ENCODE measurements around the gene SLC9A4. TPM values are rescaled to one million over a fixed set of nuclear protein-coding genes. Genes with fewer than 3 reads are reported as not detected.

SLC9A4 gene
- total RNA-seq (not detected in 2 replicates), polyA plus RNA-seq (not detected in 2 replicates), polyA minus RNA-seq (ENCODE audit: low replicate concordance) (not detected in 2 replicates)
- polyA plus RNA-seq (2012) = not detected in 2 replicates

- no peaks in the 10 kb centered on the region for H4K20me1 ChIP-seq (ENCODE audit: control insufficient read depth, extremely low read depth, insufficient read depth, low read length)
- TF ChIP-seq EZH2 (IDR thresholded peaks at IDR 0.05; ENCODE audit: low read length, missing control alignments) = no peak
- TF ChIP-seq CTCF (conservative IDR thresholded peaks at IDR 0.05 in 1 of 2, IDR thresholded peaks at IDR 0.05 in 1 of 2; ENCODE audit: low read depth in 1 of 2, low read length in 2 of 2) = peak; percentile 91 to 95
- H3K4me2 ChIP-seq (ENCODE audit: extremely low read depth, insufficient read depth, low read length) = no peak within 1 kb of the TSS
- no peaks in the 10 kb centered on the region for H3K79me2 ChIP-seq (ENCODE audit: control insufficient read depth, insufficient read depth, low read length)
- no peaks in the 10 kb centered on the region for H3K36me3 ChIP-seq (ENCODE audit: control insufficient read depth, insufficient read depth, low read length)
- H3K27me3 ChIP-seq (ENCODE audit: control insufficient read depth, insufficient read depth, low read length) = peaks cover 2% of the 10 kb centered on the region
- no peak within 1 kb of the TSS for H3K4me3 ChIP-seq (replicated peaks in 1 of 4; ENCODE audit: control extremely low read depth in 1 of 4, insufficient read depth in 1 of 4, low read depth in 3 of 4, low read length in 4 of 4)
- peak; percentile 17 to 54 for DNase-seq (ENCODE audit: low read depth in 2 of 2)
- no peak within 1 kb of the TSS for H3K27ac ChIP-seq (ENCODE audit: insufficient read depth, low read length)
- no peaks in the 10 kb centered on the region for H3K9me3 ChIP-seq (ENCODE audit: control insufficient read depth, insufficient read depth, low read depth, low read length)
- no peak within 1 kb of the TSS for H2AFZ ChIP-seq (ENCODE audit: low read length)
- no peak within 1 kb of the TSS for H3K9ac ChIP-seq (ENCODE audit: insufficient read depth, low read length)
- H3K4me1 ChIP-seq (ENCODE audit: control insufficient read depth, extremely low read depth, insufficient read depth, low read length) = no peaks in the 10 kb centered on the region
Observed at GRCh38 chr2:102473020-102473419, at the start of gene SLC9A4. SLC9A4 (plus strand) TSS chr2:102473226; CDS start chr2:102473760, 534 bp downstream.

- no peak overlapping the region for H2AFZ ChIP-seq (ENCODE audit: low read length)
- peaks cover 7% of the 10 kb centered on the region for H3K27me3 ChIP-seq (ENCODE audit: control insufficient read depth, insufficient read depth, low read length)
- no peak for DNase-seq (ENCODE audit: low read depth in 2 of 2)
- no peak for TF ChIP-seq EZH2 (IDR thresholded peaks at IDR 0.05; ENCODE audit: low read length, missing control alignments)
- TF ChIP-seq CTCF (conservative IDR thresholded peaks at IDR 0.05 in 1 of 2, IDR thresholded peaks at IDR 0.05 in 1 of 2; ENCODE audit: low read depth in 1 of 2, low read length in 2 of 2) = no peak
- H3K36me3 ChIP-seq (ENCODE audit: control insufficient read depth, insufficient read depth, low read length) = no peaks in the 10 kb centered on the region
- H3K27ac ChIP-seq (ENCODE audit: insufficient read depth, low read length) = no peak overlapping the region
- H3K9ac ChIP-seq (ENCODE audit: insufficient read depth, low read length) = no peak overlapping the region
- H3K9me3 ChIP-seq (ENCODE audit: control insufficient read depth, insufficient read depth, low read depth, low read length) = no peaks in the 10 kb centered on the region
- no peaks in the 10 kb centered on the region for H4K20me1 ChIP-seq (ENCODE audit: control insufficient read depth, extremely low read depth, insufficient read depth, low read length)
- H3K4me1 ChIP-seq (ENCODE audit: control insufficient read depth, extremely low read depth, insufficient read depth, low read length) = no peaks in the 10 kb centered on the region
- no peak overlapping the region for H3K4me3 ChIP-seq (replicated peaks in 1 of 4; ENCODE audit: control extremely low read depth in 1 of 4, insufficient read depth in 1 of 4, low read depth in 3 of 4, low read length in 4 of 4)
- H3K4me2 ChIP-seq (ENCODE audit: extremely low read depth, insufficient read depth, low read length) = no peak overlapping the region
- H3K79me2 ChIP-seq (ENCODE audit: control insufficient read depth, insufficient read depth, low read length) = no peaks in the 10 kb centered on the region
Observed at GRCh38 chr2:102423368-102423767, 49.7 kb upstream of the SLC9A4 start.

- TF ChIP-seq EZH2 (IDR thresholded peaks at IDR 0.05; ENCODE audit: low read length, missing control alignments) = no peak
- no peak for TF ChIP-seq CTCF (conservative IDR thresholded peaks at IDR 0.05 in 1 of 2, IDR thresholded peaks at IDR 0.05 in 1 of 2; ENCODE audit: low read depth in 1 of 2, low read length in 2 of 2)
- no peak overlapping the region for H3K27ac ChIP-seq (ENCODE audit: insufficient read depth, low read length)
Observed at GRCh38 chr2:102424754-102425153, 48.3 kb upstream of the SLC9A4 start.

More at GRCh38 chr2:102424754-102425153, 48.3 kb upstream of the SLC9A4 start:
- no peaks in the 10 kb centered on the region for H3K79me2 ChIP-seq (ENCODE audit: control insufficient read depth, insufficient read depth, low read length)
- DNase-seq (ENCODE audit: low read depth in 2 of 2) = no peak
- H3K27me3 ChIP-seq (ENCODE audit: control insufficient read depth, insufficient read depth, low read length) = peaks cover 7% of the 10 kb centered on the region
- H3K4me1 ChIP-seq (ENCODE audit: control insufficient read depth, extremely low read depth, insufficient read depth, low read length) = no peaks in the 10 kb centered on the region
- no peak overlapping the region for H3K4me2 ChIP-seq (ENCODE audit: extremely low read depth, insufficient read depth, low read length)
- H3K4me3 ChIP-seq (replicated peaks in 1 of 4; ENCODE audit: control extremely low read depth in 1 of 4, insufficient read depth in 1 of 4, low read depth in 3 of 4, low read length in 4 of 4) = no peak overlapping the region
- H3K36me3 ChIP-seq (ENCODE audit: control insufficient read depth, insufficient read depth, low read length) = no peaks in the 10 kb centered on the region
- H2AFZ ChIP-seq (ENCODE audit: low read length) = no peak overlapping the region
- no peak overlapping the region for H3K9ac ChIP-seq (ENCODE audit: insufficient read depth, low read length)
- H3K9me3 ChIP-seq (ENCODE audit: control insufficient read depth, insufficient read depth, low read depth, low read length) = no peaks in the 10 kb centered on the region
- no peaks in the 10 kb centered on the region for H4K20me1 ChIP-seq (ENCODE audit: control insufficient read depth, extremely low read depth, insufficient read depth, low read length)

All from fibroblast of lung (primary cell).